ENCODE data around the gene F2RL2. TPM values are rescaled to one million over a fixed set of nuclear protein-coding genes. Genes with fewer than 3 reads are reported as not detected.

F2RL2 gene
- total RNA-seq, 1 experiment from 2014 or later = not detected

DNA sequence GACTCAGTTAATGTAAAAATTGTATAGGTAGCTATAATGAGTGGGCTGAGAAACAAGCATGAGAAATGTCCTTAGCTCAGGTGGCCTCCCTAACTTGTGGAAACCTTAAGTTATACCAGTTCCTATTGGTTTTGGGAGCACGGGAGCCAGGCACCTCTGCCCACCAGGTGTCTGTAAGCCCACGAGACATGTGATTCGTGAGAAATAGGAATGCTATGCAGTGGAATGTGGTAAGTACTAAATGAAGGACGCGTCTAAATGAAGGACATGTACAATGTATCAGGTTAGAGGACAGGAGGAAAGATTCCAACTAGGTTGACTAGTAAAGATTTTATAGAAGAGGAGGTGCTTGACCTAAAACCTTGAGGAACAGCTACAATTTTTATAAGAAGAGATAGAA lies 46.0 kb upstream of the F2RL2 start:
- Mint-ChIP-seq H3K27me3 (ENCODE audit: low read depth) (no peaks in the 10 kb centered on the region; the same call in 1 of the 2 replicates), H3K27ac (no peak overlapping the region), H3K9me3 (no peaks in the 10 kb centered on the region), H3K36me3 (ENCODE audit: insufficient read depth in 1 of 3, low read depth in 3 of 3) (peaks cover 0 to 8% (median 7%) of the 10 kb centered on the region in 3 experiments; a peak in 6 of 7 replicates), H3K4me1 (no peaks in the 10 kb centered on the region), H3K4me3 (no peak overlapping the region)
- Histone ChIP-seq H3K4me1 (ENCODE audit: insufficient read depth, low read length) (no peaks in the 10 kb centered on the region), H3K9ac (ENCODE audit: extremely low read depth, insufficient read length, low read length) (no peak overlapping the region), H3K27ac (ENCODE audit: insufficient read length, low read depth, low read length) (no peak overlapping the region), H3K79me2 (ENCODE audit: insufficient read depth, low read length) (no peaks in the 10 kb centered on the region), H3K14ac (ENCODE audit: insufficient read depth, low read length) (no peak overlapping the region), H2AFZ (ENCODE audit: low read length) (no peak overlapping the region), H4K5ac (ENCODE audit: insufficient read length, low read depth, low read length) (no peak overlapping the region), H3K27me3 (ENCODE audit: insufficient read depth, low read length) (no peaks in the 10 kb centered on the region), H2AK5ac (ENCODE audit: insufficient read length, low read length) (no peak overlapping the region), H2BK12ac (ENCODE audit: insufficient read length, low read depth, low read length) (no peak overlapping the region), H3K23me2 (ENCODE audit: insufficient read length, low read depth, low read length, poor library complexity, severe bottlenecking) (no peaks in the 10 kb centered on the region), H2BK120ac (ENCODE audit: low read depth, low read length, poor library complexity, severe bottlenecking) (no peak overlapping the region), H3K4ac (ENCODE audit: low read depth, low read length) (no peak overlapping the region), H3K18ac (ENCODE audit: insufficient read length, low read depth, low read length) (no peak overlapping the region), H3K23ac (ENCODE audit: insufficient read length, low read depth, low read length) (no peak overlapping the region), H3K79me1 (ENCODE audit: insufficient read depth, low read depth, low read length, poor library complexity, severe bottlenecking) (no peaks in the 10 kb centered on the region), H2BK5ac (ENCODE audit: insufficient read length, low read length) (no peak overlapping the region), H4K91ac (ENCODE audit: insufficient read length, low read depth, low read length) (no peak overlapping the region), H4K8ac (replicated peaks; ENCODE audit: insufficient read length, low read depth, low read length) (no peak overlapping the region), H4K20me1 (ENCODE audit: control insufficient read depth, insufficient read depth, insufficient read length) (no peaks in the 10 kb centered on the region), H3T11ph (ENCODE audit: low read length) (no peak overlapping the region), H3K9me3 (ENCODE audit: control insufficient read depth, low read depth, low read length) (no peaks in the 10 kb centered on the region), H2BK20ac (ENCODE audit: low read depth, low read length, poor library complexity, severe bottlenecking) (no peak overlapping the region), H3K4me2 (ENCODE audit: insufficient read depth, insufficient read length, low read length) (no peak overlapping the region), H2BK15ac (ENCODE audit: low read depth, low read length) (no peak overlapping the region), H3K56ac (ENCODE audit: insufficient read length, low read depth, low read length) (no peak overlapping the region)
- TF ChIP-seq, protein P1, sequence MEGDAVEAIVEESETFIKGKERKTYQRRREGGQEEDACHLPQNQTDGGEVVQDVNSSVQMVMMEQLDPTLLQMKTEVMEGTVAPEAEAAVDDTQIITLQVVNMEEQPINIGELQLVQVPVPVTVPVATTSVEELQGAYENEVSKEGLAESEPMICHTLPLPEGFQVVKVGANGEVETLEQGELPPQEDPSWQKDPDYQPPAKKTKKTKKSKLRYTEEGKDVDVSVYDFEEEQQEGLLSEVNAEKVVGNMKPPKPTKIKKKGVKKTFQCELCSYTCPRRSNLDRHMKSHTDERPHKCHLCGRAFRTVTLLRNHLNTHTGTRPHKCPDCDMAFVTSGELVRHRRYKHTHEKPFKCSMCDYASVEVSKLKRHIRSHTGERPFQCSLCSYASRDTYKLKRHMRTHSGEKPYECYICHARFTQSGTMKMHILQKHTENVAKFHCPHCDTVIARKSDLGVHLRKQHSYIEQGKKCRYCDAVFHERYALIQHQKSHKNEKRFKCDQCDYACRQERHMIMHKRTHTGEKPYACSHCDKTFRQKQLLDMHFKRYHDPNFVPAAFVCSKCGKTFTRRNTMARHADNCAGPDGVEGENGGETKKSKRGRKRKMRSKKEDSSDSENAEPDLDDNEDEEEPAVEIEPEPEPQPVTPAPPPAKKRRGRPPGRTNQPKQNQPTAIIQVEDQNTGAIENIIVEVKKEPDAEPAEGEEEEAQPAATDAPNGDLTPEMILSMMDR (conservative IDR thresholded peaks at IDR 0.05) = no peak
- DNase-seq = no peak
- no CpG with 5 or more reads among the region's 5 CpGs for WGBS (ENCODE audit: extremely low coverage, insufficient read length, low lambda C conversion rate)

All from H9 (cell line).